ENCODE results near the gene DLX4. TPM values are rescaled to one million over a fixed set of nuclear protein-coding genes. Genes with fewer than 3 reads are reported as not detected.

The DLX4 gene
- total RNA-seq, 1 experiment from 2014 or later, result 2.5 TPM

- Histone ChIP-seq H3K9ac (ENCODE audit: extremely low read depth, insufficient read length, low read length) (no peak overlapping the region), H2BK12ac (ENCODE audit: insufficient read length, low read depth, low read length) (no peak overlapping the region), H4K91ac (ENCODE audit: insufficient read length, low read depth, low read length) (no peak overlapping the region), H3K23me2 (ENCODE audit: insufficient read length, low read depth, low read length, poor library complexity, severe bottlenecking) (no peaks in the 10 kb centered on the region), H2AFZ (ENCODE audit: low read length) (no peak overlapping the region), H4K8ac (replicated peaks; ENCODE audit: insufficient read length, low read depth, low read length) (no peak overlapping the region), H3K4me1 (ENCODE audit: insufficient read depth, low read length) (no peaks in the 10 kb centered on the region), H3K79me1 (ENCODE audit: insufficient read depth, low read depth, low read length, poor library complexity, severe bottlenecking) (no peaks in the 10 kb centered on the region), H3K14ac (ENCODE audit: insufficient read depth, low read length) (no peak overlapping the region), H3K27ac (ENCODE audit: insufficient read length, low read depth, low read length) (no peak overlapping the region), H3K9me3 (ENCODE audit: control insufficient read depth, low read depth, low read length) (no peaks in the 10 kb centered on the region), H3K18ac (ENCODE audit: insufficient read length, low read depth, low read length) (no peak overlapping the region), H3K4me2 (ENCODE audit: insufficient read depth, insufficient read length, low read length) (no peak overlapping the region), H3K23ac (ENCODE audit: insufficient read length, low read depth, low read length) (no peak overlapping the region), H3K56ac (ENCODE audit: insufficient read length, low read depth, low read length) (no peak overlapping the region), H3T11ph (ENCODE audit: low read length) (no peak overlapping the region), H3K27me3 (ENCODE audit: insufficient read depth, low read length) (peaks cover 9% of the 10 kb centered on the region; the same call in 1 of the 2 replicates), H3K4ac (ENCODE audit: low read depth, low read length) (no peak overlapping the region), H4K20me1 (ENCODE audit: control insufficient read depth, insufficient read depth, insufficient read length) (no peaks in the 10 kb centered on the region), H2BK15ac (ENCODE audit: low read depth, low read length) (no peak overlapping the region), H2AK5ac (ENCODE audit: insufficient read length, low read length) (no peak overlapping the region), H2BK5ac (ENCODE audit: insufficient read length, low read length) (no peak overlapping the region), H2BK120ac (ENCODE audit: low read depth, low read length, poor library complexity, severe bottlenecking) (no peak overlapping the region), H2BK20ac (ENCODE audit: low read depth, low read length, poor library complexity, severe bottlenecking) (no peak overlapping the region), H3K79me2 (ENCODE audit: insufficient read depth, low read length) (no peaks in the 10 kb centered on the region), H4K5ac (ENCODE audit: insufficient read length, low read depth, low read length) (no peak overlapping the region)
- no CpG with 5 or more reads among the region's 3 CpGs for WGBS (ENCODE audit: extremely low coverage, insufficient read length, low lambda C conversion rate)
- Mint-ChIP-seq H3K4me1 (peaks cover 19 to 57% of the 10 kb centered on the region in 2 experiments), H3K9me3 (peaks cover 0 to 3% of the 10 kb centered on the region in 2 experiments; a peak in 1 of 5 replicates), H3K27me3 (ENCODE audit: low read depth) (peaks cover 98% of the 10 kb centered on the region), H3K27ac (no peak overlapping the region), H3K4me3 (no peak overlapping the region), H3K36me3 (ENCODE audit: insufficient read depth in 1 of 3, low read depth in 3 of 3) (no peaks in the 10 kb centered on the region)
- peak; percentile 24 for DNase-seq
- TF ChIP-seq, protein P1, sequence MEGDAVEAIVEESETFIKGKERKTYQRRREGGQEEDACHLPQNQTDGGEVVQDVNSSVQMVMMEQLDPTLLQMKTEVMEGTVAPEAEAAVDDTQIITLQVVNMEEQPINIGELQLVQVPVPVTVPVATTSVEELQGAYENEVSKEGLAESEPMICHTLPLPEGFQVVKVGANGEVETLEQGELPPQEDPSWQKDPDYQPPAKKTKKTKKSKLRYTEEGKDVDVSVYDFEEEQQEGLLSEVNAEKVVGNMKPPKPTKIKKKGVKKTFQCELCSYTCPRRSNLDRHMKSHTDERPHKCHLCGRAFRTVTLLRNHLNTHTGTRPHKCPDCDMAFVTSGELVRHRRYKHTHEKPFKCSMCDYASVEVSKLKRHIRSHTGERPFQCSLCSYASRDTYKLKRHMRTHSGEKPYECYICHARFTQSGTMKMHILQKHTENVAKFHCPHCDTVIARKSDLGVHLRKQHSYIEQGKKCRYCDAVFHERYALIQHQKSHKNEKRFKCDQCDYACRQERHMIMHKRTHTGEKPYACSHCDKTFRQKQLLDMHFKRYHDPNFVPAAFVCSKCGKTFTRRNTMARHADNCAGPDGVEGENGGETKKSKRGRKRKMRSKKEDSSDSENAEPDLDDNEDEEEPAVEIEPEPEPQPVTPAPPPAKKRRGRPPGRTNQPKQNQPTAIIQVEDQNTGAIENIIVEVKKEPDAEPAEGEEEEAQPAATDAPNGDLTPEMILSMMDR (conservative IDR thresholded peaks at IDR 0.05), result no peak
Observed at GRCh38 chr17:49985310-49985990, 16.5 kb downstream of the DLX4 start.

All from H9 (cell line).